GM21367 (cell line): ENCODE data around the gene PSMC6.
"Not testable (repeated sequence)": the region's sequence is repeated elsewhere in the genome, so short reads cannot be mapped to it uniquely, and the experiment has no call there.

Experiments
- ATAC-seq: cut with Tn5 transposase; IDR thresholded peaks from one replicate; pipeline ENCODE4 v1.9.1; 2021; ENCODE audit not compliant: unreplicated experiment

The PSMC6 gene

DNA sequence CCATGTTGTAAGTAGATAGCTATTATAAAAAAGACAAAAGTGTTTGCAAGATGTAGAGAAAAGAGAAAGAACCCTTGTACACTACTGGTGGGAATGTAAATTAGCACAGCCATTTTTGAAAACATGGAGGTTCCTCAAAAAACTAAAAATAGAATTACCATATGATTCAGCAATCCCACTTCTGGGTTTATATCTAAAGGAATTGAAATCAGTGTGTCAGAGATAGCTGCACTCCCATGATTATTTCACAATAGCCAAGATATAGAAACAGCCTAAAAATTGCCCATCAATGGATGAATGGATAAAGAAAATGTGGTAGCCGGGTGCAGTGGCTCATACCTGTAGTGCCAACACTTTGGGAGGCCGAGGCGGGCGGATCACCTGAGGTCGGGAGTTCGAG is 9.2 kb downstream of the PSMC6 start:
- no peak for ATAC-seq

DNA sequence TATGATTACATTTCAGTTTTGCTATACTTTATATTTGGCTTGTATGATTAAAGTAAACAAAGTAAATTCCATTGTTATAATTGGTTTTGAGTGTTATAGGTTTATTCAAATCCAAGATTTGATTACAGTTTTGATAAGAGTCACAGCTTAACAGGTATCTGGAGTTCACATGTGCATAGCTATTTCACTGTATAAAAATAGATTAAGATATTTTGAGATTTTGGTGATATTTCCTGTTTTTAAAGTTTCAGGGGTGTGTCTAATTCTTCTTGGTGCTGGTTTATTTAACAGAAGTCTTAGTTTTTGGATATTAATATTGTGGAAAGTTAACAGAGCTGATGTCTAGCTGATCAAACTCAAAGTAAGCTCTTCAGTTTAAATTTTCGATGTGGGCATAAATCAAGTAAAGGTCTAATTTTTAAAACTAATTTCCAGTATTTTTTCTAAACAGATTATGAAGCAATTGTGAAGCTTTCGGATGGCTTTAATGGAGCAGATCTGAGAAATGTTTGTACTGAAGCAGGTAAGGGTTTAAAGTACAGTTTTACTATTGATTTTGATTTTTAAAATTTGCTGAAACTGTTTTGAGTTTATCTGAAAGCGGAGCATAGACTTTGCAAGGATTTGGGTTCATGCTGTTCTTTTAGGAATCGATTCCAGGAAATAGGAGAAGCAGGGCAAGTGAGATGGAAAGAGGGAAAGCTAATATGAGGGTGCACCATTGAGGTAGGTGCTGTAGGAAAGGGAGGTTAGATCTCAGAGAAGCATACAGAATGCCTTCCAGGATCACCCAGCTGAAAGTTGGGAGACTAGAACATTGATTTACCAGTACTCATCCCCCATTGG is 16.7 kb downstream of the PSMC6 start:
- no peak for ATAC-seq

DNA sequence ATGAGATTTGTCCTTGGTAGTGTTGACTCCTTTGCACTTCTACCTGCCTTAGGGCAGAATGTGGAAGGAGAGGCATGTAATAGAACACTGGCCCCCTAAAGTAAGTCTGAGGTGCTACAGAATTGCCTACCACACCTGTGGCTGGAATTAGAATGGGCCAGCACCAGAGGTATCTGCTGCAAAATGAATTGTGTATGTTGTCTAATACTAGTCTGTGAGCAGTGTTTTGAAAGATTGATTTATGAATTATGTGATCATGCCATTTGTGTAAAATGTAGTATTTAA is 17.3 kb downstream of the PSMC6 start:
- no peak for ATAC-seq

DNA sequence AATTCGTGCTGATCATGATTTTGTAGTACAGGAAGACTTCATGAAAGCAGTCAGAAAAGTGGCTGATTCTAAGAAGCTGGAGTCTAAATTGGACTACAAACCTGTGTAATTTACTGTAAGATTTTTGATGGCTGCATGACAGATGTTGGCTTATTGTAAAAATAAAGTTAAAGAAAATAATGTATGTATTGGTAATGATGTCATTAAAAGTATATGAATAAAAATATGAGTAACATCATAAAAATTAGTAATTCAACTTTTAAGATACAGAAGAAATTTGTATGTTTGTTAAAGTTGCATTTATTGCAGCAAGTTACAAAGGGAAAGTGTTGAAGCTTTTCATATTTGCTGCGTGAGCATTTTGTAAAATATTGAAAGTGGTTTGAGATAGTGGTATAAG is 20.5 kb downstream of the PSMC6 start:
- ATAC-seq = not testable (repeated sequence)

DNA sequence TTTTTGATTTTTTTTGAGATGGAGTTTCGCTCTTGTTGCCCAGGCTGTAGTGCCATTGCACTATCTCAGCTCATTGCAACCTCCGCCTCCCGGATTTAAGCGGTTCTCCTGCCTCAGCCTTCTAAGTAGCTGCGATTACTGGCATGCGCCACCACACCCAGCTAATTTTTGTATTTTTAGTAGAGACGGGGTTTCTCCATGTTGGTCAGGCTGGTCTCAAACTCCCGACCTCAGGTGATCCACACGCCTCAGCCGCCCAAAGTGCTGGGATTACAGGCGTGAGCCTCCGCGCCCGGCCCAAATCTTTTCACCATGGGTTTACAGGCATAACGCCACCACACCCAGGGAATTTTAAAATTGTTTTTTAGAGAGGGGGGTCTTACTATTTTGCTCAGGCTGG is 22.0 kb downstream of the PSMC6 start:
- not testable (repeated sequence) for ATAC-seq

DNA sequence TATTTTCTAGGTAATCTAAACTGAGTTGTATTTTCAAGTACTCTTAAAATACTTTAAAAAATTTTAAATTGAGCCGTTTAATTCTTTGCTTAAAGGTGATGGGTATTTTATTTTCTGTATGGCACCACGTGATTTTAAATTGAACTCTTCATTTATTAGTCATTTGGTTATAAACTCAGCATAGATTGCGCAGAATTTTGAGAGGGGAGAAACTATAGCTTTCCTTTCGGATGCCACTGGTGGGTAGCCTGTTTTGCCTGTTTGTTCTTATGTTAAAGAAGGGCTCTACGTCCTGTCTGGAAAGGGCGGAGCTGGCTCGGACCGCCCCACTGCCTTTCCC is 22.6 kb downstream of the PSMC6 start:
- ATAC-seq = no peak

DNA sequence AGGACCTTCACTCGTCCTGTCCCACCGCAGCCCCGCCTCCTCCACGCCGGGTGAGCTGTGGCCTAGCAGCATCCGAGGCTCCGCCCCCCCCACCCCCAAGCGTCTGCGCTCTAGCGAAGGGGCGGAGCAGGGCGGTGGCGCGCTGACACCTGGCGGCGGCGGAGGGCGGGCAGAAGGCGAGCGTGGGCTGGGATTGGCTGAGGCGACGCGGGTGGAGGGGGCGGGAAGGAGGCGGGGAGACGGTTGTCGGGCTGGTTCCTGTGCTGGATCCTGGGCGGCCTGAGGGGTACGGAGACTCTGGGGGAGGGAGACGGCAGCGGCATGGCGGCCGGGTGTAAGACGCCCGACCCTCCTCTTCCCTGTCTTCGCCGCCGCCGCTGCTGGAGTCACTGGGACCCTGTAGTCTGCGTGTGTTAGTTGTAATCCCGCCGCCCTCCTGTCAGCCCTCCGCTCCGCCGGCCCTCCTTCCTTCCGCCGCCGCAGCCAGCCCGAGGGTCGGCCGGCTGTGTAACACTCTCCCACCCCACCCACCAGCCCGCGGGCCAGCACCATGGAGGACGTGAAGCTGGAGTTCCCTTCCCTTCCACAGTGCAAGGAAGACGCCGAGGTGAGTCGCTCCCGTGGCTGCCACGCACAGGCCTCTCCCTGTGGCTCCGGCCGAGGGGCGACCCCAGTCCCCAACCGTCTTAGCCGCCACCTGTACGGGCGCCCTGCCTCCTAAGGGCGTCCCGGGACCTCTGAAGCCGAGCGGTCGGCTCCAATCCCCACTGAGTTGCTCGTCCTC is 23.1 kb downstream of the PSMC6 start, which contains the start of gene STYX:
STYX (plus strand) TSS at position 242 of the 784 bp plus-strand sequence; CDS start at position 551, 309 bp downstream.
- peak; percentile 94 for ATAC-seq

DNA sequence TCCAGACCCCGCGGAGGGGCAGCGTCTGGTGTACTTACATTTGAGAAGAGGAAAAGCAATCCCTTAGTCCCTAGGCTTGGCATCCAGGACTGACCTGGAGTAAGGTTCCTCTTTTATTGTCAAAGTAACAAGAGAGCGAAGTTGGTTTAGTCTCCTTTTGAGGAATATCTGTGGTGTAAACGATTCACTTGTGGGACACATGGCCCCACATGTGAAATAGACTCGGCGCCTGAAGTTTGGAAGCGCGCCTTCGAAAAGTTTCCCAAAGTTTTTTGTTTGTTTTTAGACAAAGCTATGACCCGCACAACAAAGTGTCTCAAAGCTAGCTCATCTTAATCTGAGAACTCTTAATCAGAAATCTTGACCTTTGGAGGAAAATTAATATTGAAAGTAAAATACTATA is 23.7 kb downstream of the PSMC6 start:
- no peak for ATAC-seq

DNA sequence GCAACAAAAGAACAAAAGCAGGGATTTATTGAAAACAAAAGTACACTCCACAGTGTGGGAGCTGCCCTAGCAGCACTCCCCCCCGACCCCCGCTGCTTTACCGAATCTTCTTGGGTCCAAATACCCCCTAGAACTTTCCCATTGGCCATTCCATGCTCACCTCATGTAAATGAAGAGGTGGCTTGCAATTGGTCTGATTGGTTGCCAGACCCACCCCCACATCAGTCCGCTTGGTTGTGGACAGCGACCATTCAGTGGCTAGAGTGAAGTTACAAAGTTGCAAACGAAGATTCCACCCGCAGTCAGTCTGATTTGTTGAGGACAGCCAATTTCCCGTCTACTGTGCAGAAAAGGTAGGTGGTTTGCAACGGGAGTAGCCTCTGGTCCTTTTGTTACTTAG is 26.8 kb downstream of the PSMC6 start:
- ATAC-seq = no peak

DNA sequence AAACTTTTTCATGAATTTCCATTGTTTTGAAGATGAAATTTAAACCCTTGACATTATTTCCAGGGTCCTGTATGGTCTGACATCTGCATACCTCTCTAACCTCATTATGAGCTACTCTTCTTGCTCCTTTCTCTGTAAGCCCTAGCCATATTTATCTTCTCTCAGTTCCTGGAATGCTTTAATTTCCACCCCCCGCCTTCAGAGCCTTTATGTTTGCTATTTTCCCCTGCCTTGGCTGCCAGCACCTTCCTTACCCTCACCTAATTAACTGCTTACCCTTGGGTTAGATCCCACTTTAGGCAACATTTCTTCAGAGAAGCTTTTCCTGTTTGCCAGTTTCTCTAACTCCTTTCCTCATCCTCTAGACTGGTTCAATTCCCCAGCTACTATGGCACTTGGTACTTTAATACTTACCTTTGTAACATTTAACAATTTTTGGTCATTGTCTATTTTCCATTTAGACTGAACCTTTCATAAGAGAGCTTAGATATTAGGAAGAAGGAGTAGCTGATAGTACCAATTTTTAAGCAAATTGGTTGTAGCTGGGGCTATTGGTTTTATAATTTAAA is 29.0 kb downstream of the PSMC6 start:
- no peak for ATAC-seq

DNA sequence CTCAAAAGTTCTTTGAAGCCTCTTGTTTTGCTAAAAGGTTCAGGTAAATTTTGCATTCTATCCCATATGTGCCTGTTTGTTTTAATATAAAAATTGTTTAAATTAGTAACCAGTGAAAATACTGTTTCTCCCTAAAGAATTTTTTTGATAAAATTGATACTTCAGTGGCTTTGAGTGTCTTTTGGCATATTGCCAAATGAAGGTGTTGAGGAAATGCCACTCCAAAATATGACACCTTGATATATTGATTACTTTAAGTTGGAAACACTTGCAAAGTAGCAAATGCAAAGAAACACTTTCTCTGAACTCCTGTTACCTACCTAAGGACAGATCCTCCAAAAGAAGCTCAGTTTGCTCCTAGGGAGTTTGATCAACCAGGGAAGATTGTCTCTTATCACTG is 31.4 kb downstream of the PSMC6 start:
- no peak for ATAC-seq

DNA sequence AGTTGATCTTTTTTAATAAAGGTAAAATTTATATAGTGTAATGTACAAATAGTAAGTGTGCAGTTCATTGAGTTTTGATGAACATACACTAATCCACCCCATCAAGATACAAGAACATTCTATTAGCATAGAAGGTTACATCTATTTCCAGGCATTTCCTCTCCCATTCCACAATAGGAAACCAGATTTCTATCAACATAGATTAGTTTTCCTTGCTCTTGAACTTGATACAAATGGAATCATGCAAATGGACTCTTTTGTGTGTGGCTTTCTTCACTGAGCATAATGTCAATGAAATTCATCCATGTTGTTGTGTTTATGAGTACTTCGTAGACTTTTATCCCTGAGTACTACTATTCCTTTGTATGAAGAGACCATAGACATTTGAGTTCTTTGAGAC is 33.8 kb downstream of the PSMC6 start:
- ATAC-seq = no peak

DNA sequence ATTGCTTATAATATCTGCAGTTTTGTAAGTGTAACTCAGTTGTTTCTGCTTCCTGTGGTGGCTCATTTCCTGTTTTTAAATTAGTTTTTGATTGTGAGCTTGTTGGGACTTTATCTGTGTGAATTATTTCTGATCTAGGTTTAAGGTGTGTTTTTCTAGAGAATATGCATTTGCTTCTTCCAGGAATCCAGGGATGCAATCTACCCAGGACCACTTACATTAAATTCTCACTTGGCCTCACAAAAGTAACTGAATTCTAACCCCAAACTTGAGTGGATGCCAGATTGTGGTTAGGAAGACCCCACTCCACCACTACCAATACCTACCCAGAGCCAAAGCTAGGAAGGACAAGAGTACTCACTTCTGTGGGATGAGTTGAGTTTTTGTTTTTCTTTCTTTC is 34.9 kb downstream of the PSMC6 start:
- ATAC-seq = no peak

DNA sequence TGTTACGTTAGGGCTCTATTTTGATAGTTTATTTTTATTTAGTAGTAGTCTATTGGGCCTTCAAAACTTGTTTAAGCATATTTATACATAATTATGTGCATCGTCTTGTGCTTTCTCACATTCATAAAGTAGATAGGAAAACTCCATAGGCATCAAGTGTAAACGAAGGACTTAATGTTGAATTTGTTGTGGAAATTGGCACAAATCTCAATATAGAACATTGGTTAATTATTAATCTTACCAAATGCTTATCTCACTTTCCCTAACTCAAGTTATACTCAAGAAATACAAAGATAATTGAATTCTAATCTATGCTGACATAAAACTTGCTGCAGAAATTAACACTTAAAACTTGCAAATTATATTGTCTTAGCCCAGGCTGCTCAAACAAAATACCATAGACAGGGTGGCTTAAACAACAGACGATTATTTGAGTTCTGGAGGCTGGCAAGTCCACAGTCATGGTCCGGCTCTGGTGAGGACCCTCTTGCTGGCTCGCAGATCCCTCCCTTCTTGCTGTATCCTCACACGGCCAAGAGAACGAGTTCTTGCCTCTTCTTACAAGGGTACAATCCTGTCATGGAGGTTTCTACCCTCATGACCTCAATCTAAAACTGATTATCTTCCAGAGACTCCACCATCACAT is 41.8 kb downstream of the PSMC6 start:
- ATAC-seq = no peak

DNA sequence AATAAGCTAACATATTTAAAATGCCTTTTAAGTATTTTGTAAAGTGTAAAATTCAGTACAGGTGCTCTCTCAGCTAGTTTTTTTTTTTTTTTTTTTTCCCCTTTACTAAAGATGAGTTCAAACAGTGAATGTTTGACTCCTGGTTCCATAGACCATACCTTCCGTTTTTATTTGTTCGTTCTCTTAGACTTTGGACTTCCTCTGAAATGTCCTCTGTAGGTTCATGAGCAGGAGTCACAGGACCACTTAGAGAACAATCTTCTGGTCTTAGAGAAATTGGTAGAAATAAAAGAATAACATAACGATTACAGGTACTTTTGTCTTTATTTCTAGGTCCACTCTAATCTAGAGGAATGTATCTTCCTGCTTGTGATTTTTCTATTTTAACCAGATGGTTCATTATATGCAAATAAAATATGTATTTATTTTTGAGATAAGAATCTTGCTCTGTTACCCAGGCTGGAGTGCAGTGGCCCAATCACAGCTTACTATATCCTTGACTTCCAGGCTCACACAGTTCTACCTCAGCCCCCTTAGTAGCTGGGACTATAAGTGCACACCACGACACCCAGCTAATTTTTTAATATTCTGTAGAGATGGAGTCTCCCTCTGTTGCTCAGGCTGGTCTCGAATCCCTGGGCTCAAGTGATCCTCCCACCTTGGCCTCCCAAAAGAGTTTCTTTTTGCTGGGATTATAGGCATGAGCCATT is 48.8 kb downstream of the PSMC6 start:
- no peak for ATAC-seq

DNA sequence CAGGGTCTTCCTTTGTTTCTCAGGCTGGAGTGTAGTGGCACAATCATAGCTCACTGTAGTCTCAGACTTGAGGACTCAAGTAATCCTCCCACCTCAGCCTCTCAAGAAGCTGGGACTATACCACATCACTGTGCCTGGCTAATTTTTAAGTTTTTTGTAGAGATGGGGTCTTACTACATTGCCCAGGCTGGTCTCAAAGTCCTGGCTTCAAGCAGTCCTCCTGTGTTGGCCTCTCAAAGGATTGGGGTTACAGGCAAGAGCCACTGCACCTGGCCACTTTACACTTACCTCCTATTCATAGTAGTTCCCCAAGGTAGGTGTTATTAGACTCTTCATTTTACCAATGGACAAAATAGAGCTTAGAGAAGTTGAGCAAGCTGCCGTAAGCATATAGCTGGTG is 52.1 kb downstream of the PSMC6 start:
- ATAC-seq = no peak

DNA sequence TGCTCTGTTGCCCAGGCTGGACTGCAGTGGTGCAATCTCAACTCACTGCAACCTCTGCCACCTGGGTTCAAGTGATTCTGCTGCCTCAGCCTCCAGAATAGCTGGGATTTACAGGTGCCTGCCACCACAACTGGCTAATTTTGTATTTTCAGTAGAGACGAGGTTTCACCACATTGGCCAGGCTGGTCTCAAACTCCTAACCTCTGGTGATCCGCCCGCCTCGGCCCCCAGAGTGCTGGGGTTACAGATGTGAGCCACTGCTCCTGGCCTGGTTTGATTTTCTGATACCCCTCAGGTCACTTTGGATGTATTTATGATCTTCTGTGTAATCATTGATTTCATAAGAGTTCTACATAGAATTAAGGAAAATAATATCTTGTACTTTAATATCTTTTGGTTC is 55.9 kb downstream of the PSMC6 start:
- not testable (repeated sequence) for ATAC-seq

DNA sequence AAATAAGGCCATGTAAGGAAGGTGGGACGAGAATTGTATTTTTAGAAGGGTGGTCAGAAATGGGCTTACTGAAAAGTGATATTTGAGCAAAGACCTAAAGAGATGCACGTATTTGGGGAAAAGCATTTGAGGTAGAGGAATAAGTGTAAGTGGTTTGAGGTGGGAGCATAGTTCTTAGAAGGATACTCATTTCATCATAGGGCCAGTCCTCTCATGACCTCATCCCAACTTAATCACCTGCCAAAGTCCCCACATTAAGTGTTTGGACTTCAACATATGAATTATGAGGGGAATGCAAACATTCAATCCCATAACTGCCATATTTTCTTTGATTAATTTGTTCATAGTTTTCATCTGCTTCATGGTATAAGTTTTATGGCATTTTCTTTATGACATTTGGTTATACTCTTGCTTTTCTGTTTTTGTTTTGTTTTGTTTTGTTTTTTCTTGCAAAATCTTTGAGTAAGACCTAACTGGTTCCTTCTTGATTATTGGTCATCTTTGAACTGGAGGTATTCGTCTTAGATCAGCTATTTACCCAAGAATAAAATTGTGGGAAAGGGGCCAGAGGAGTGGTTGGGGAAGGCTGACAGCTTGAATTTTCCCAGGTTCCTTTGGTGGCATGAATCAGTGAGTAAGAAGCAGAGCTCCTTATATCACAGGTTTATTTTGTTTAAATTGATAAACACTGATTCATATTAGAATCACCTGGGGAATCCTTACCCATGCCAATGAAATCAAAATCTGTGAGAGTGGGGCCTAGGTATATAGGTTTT is 60.2 kb downstream of the PSMC6 start:
- ATAC-seq = no peak

DNA sequence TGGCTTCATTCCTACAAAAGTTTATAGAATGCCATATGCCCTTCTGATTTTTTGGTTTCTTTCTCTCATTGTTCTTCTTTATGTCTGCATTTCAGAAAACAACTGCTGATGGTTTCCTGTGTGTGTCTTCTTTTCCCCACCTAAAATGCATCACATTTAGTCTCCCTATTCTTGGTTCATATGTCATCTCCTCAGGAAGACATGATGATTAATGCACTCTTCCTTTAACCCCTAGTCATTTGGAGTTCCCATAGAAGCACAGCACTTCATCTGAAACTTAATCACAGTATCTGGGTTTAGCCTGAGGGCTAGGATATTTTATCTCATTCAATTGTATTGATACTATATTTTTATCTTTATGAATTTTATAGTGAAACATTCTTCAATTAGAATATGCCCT is 62.9 kb downstream of the PSMC6 start:
- no peak for ATAC-seq

DNA sequence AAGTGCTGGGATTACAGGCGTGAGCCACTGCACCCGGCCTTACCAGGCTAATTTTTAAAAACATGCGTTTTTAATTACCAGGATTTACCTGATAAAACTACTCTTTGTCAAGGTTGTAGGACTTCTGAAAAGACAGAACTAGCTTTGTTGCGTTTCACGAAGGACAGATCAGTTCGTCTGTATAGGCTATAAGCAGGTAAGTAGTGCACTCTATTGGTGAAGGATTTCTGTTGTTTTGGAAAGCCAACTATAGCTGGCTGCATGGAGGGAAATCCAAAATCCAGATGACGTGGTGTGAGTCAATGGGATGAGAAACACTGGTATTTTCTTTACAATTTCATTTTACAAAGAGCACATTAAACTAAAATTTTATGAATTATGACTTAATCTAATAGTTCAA is 69.8 kb downstream of the PSMC6 start:
- ATAC-seq = no peak
